ENCODE data around the gene OLFM1.
"Not testable (repeated sequence)": the region's sequence is repeated elsewhere in the genome, so short reads cannot be mapped to it uniquely, and the experiment has no call there.

OLFM1 gene

DNA sequence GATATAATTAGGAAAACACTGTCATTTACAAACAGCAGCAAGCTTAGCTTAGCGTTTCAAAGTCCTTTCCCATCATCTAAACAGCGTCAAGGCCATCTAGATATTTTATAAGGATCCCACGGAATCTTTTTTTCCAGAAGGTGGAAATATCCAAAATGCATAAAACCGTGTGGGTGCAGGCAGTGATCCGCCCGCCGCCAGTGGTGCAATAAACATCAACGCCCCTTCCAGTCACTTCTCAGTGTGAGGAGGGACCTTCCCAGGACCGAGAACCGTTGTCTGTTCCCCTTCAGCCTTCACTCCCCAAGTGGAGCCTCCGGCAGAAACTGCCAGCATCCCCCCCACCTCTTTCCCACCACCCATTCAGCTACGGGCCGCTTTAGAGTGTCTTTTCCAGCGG lies 22.9 kb downstream of the OLFM1 start:
- no peak for TF ChIP-seq CTCF (IDR thresholded peaks at IDR 0.05; ENCODE audit: low read depth, low read length)
- no peak for DNase-seq (ENCODE audit: extremely low read depth, low read depth)

- DNase-seq (ENCODE audit: extremely low read depth, low read depth): not testable (repeated sequence)
Observed at GRCh38 chr9:135111600-135111999, 24.1 kb downstream of the OLFM1 start.

DNA sequence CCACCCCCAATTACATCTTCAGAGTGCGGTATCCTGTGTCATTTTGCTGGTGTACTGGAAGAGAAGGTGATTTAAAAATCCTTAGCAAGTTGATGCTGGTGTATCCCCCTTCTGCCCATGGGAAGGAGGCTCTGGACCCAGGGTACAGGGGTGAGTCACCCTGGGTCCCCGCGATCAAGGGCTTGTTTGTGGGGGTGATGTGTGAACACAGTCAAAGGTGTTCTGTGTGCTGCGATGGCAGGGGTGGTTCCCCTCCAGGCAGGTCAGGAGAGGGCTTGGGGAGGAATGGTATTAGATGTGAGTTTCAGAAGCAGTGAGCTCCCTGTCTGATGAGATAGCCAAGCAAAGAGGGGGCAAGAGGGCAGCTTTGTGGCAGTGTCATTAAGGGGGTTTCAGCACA lies 28.9 kb downstream of the OLFM1 start:
- no peak for TF ChIP-seq CTCF (IDR thresholded peaks at IDR 0.05; ENCODE audit: low read depth, low read length)
- DNase-seq (ENCODE audit: extremely low read depth, low read depth): no peak

DNA sequence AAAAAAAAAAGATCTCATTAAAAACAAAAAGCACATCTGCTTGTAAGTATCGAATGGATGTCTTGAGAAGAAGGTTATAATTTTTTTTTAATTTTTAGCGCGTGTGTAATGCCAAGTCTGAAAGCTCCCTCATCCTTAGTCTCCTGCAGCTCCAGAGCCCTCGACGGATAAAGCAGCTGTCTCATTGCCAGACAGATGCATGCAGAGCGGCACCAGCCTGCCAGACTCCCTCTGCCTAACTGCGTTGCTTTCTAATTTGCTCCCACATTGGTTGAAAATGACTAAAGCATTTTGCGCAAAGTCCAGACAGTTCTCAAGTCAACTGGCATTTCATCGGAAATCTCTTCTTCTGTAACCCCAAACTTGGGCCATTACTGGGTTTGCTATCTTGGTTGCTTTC lies 29.4 kb downstream of the OLFM1 start:
- no peak for DNase-seq (ENCODE audit: extremely low read depth, low read depth)
- TF ChIP-seq CTCF (IDR thresholded peaks at IDR 0.05; ENCODE audit: low read depth, low read length): no peak

DNA sequence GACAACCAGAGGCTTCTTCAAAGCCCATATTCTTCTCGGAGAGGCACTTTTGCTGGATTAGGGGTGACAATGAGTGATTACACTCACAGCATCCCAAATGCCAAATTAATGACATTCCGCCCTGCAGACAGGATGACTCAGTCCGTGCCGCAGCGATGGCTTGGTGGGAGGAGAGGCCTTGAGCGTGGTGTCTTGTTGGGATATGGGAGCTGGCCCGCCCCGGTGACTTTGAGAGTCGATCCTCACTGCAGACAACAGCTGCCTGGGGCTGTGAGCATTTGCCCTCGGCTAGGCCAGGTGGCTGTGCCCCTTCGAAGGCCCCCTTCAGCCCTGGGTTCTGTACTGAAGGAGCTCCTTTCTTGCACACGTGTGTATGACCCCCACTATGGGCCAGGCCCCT lies 29.8 kb downstream of the OLFM1 start:
- TF ChIP-seq CTCF (IDR thresholded peaks at IDR 0.05; ENCODE audit: low read depth, low read length): no peak
- DNase-seq (ENCODE audit: extremely low read depth, low read depth): no peak

- no peak for DNase-seq (ENCODE audit: extremely low read depth, low read depth)
- TF ChIP-seq CTCF (IDR thresholded peaks at IDR 0.05; ENCODE audit: low read depth, low read length): no peak
Observed at GRCh38 chr9:135119496-135120064, 32.1 kb downstream of the OLFM1 start.

GRCh38 chr9:135120249-135120648 lies 32.8 kb downstream of the OLFM1 start:
- no peak for TF ChIP-seq CTCF (IDR thresholded peaks at IDR 0.05; ENCODE audit: low read depth, low read length)
- DNase-seq (ENCODE audit: extremely low read depth, low read depth): no peak

GRCh38 chr9:135122316-135122715 lies 34.8 kb downstream of the OLFM1 start:
- TF ChIP-seq CTCF (IDR thresholded peaks at IDR 0.05; ENCODE audit: low read depth, low read length): no peak
- DNase-seq (ENCODE audit: extremely low read depth, low read depth): no peak
